HUES64 (cell line): ENCODE results near the gene SHH.

Source experiments
- H3K27ac ChIP-seq: 2 replicates; pipeline ENCODE4 v1.7.0; 2013; ENCODE audit warnings: low read depth, low read length, inconsistent platforms
- H3K27me3 ChIP-seq: 2 replicates; pipeline ENCODE4 v1.6.1; 2013; ENCODE audit warnings: mild to moderate bottlenecking, low read length; ENCODE audit not compliant: insufficient read depth
- H3K36me3 ChIP-seq: 2 replicates; pipeline ENCODE4 v1.6.1; 2013; ENCODE audit warnings: mild to moderate bottlenecking, low read length; ENCODE audit not compliant: insufficient read depth
- H3K4me1 ChIP-seq: 2 replicates; pipeline ENCODE4 v1.6.1; 2013; ENCODE audit warnings: mild to moderate bottlenecking, low read length, moderate library complexity; ENCODE audit not compliant: insufficient read depth
- H3K4me3 ChIP-seq: 2 replicates; pipeline ENCODE4 v1.5.1; 2013; ENCODE audit warnings: mild to moderate bottlenecking, low read length, moderate library complexity
- H3K9ac ChIP-seq: 2 replicates; pipeline ENCODE4 v1.6.1; 2013; ENCODE audit warnings: mild to moderate bottlenecking, low read depth, low read length
- H3K9me3 ChIP-seq: 2 replicates; pipeline ENCODE4 v1.6.1; 2013; ENCODE audit warnings: low read depth, low read length; ENCODE audit not compliant: insufficient read depth
- WGBS: fragments of 150-250, 120-280 bp; methylation state at CpG from one replicate; pipeline ENCODE4 v1.1.7; 2013; ENCODE audit warnings: missing lambda C conversion rate; 5-methylcytosine and 5-hydroxymethylcytosine counted together

The SHH gene

DNA sequence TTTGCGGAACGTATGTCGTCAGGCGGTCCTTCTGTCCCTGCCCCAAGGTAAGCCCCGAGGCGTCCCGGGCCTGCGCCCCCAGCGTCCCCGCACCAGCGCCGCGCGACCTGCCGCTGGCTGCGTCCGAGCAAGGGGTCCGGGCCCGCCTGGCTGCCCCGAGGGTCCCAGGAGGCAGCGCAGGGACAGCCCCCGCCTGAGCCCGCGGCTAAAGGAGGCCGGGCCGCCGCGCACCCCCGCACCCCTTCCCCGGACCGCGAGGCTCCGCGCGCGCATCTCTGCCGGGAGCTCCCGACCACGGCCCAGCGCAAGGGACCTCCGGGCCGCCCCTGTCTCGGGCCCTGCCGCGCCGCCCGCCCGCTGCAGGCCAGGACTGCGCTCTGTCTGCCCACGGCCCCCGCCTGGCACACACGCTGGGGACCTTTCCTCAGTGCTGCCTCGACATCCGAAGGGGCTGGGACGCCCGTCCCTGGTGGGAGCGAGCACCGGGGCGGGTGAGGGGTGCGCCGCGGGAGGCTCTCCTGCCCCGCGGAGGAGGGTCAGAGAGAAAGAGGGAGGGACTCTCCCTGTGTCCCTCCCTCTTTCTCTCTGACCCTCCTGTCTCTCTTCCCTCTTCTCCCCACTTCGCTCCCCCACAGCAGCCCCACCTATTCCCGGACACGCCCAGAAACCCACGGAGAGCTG, 25.0 kb downstream of the SHH start:
- 1% methylated on average over 68 of the region's 68 CpGs for WGBS
- Histone ChIP-seq H3K4me3 (peak overlapping the region; percentile 62), H3K9me3 (no peaks in the 10 kb centered on the region), H3K4me1 (no peaks in the 10 kb centered on the region), H3K27me3 (peaks cover 27% of the 10 kb centered on the region), H3K36me3 (no peaks in the 10 kb centered on the region), H3K9ac (peak overlapping the region; percentile 52), H3K27ac (no peak overlapping the region)

- H3K27me3 ChIP-seq = peaks cover 27% of the 10 kb centered on the region
- 88% methylated on average over 9 of the region's 10 CpGs for WGBS
- H3K9me3 ChIP-seq = no peaks in the 10 kb centered on the region
- no peak overlapping the region; the same call in 1 of the 2 replicates for H3K4me3 ChIP-seq
- H3K27ac ChIP-seq = no peak overlapping the region
- no peaks in the 10 kb centered on the region for H3K4me1 ChIP-seq
- H3K9ac ChIP-seq = no peak overlapping the region
- H3K36me3 ChIP-seq = no peaks in the 10 kb centered on the region
These were observed 25.8 kb downstream of the SHH start for GRCh38 chr7:155786491-155786890.

GRCh38 chr7:155785536-155785935, 26.7 kb downstream of the SHH start:
- Histone ChIP-seq H3K36me3 (no peaks in the 10 kb centered on the region; the same call in 1 of the 2 replicates), H3K4me3 (no peak overlapping the region), H3K9ac (no peak overlapping the region), H3K27me3 (peaks cover 27% of the 10 kb centered on the region), H3K4me1 (no peaks in the 10 kb centered on the region), H3K27ac (no peak overlapping the region), H3K9me3 (no peaks in the 10 kb centered on the region)
- WGBS = 91% methylated on average over 10 of the region's 10 CpGs

- H3K27me3 ChIP-seq = peaks cover 21% of the 10 kb centered on the region
- H3K9me3 ChIP-seq = no peaks in the 10 kb centered on the region
- H3K4me3 ChIP-seq = no peak overlapping the region
- H3K9ac ChIP-seq = no peak overlapping the region
- WGBS = 89% methylated on average over 10 of the region's 10 CpGs
- no peaks in the 10 kb centered on the region for H3K4me1 ChIP-seq
- H3K36me3 ChIP-seq = peaks cover 14% of the 10 kb centered on the region
- no peak overlapping the region for H3K27ac ChIP-seq
These were observed 29.8 kb downstream of the SHH start for GRCh38 chr7:155782466-155782865.

DNA sequence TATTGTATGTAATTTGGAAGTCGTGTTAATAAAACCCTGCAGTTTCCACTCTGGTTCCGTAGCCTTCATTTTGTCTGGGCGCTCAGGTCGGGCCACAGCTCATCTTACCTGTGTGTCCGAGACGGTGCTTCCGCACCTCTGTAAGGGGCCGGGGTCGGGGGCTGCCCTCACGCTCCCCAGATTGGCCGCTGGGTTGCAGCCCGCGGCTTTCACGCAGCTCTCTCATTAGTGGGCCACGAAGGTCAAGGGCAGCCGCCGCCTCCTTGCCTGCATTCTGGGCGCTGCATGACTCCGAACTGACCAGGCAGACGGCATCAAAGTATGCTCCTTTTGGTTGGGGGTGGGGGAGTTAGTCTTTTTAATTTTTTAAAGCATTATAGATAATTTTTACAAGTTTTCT, 30.8 kb downstream of the SHH start:
- H3K9me3 ChIP-seq = no peaks in the 10 kb centered on the region
- no peaks in the 10 kb centered on the region for H3K4me1 ChIP-seq
- 95% methylated on average over 20 of the region's 20 CpGs for WGBS
- peaks cover 23% of the 10 kb centered on the region for H3K36me3 ChIP-seq
- no peak overlapping the region for H3K27ac ChIP-seq
- H3K9ac ChIP-seq = no peak overlapping the region
- H3K4me3 ChIP-seq = no peak overlapping the region
- H3K27me3 ChIP-seq = peaks cover 11% of the 10 kb centered on the region

GRCh38 chr7:155780884-155781283, 31.4 kb downstream of the SHH start:
- Histone ChIP-seq H3K36me3 (peaks cover 29% of the 10 kb centered on the region), H3K27ac (no peak overlapping the region), H3K4me3 (no peak overlapping the region), H3K27me3 (peaks cover 5% of the 10 kb centered on the region; the same call in 1 of the 2 replicates), H3K4me1 (no peaks in the 10 kb centered on the region), H3K9me3 (no peaks in the 10 kb centered on the region), H3K9ac (no peak overlapping the region)
- 97% methylated on average over 24 of the region's 24 CpGs for WGBS

- H3K27ac ChIP-seq = no peak overlapping the region
- WGBS = 91% methylated on average over 6 of the region's 6 CpGs
- no peaks in the 10 kb centered on the region for H3K27me3 ChIP-seq
- H3K4me1 ChIP-seq = no peaks in the 10 kb centered on the region
- no peak overlapping the region for H3K4me3 ChIP-seq
- no peaks in the 10 kb centered on the region for H3K9me3 ChIP-seq
- H3K36me3 ChIP-seq = peaks cover 53% of the 10 kb centered on the region
- no peak overlapping the region for H3K9ac ChIP-seq
These were observed 33.9 kb downstream of the SHH start for GRCh38 chr7:155778349-155778748.

DNA sequence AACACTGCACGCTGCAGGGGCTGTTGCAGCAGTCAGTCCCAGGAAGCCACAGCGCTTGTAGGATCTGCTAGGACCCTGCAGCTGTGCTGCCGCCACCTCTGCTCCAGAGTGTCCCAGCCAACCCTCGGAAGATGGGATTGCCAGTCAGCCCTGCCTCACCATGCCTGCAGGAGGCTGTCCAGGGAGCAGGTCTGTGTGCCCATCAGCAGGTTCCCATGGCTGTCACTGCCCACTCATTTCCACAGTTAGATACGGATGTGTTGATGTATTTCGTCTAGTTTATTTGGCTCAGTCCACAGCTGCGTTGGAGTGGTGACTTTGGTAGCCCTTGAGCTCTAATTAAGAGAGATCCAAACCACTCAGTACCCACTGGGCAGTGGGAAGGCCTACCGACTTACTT, 35.7 kb downstream of the SHH start:
- Histone ChIP-seq H3K36me3 (peaks cover 67% of the 10 kb centered on the region), H3K4me1 (no peaks in the 10 kb centered on the region), H3K9ac (no peak overlapping the region), H3K9me3 (no peaks in the 10 kb centered on the region), H3K27me3 (no peaks in the 10 kb centered on the region), H3K4me3 (no peak overlapping the region), H3K27ac (no peak overlapping the region)
- WGBS = 94% methylated on average over 8 of the region's 8 CpGs

DNA sequence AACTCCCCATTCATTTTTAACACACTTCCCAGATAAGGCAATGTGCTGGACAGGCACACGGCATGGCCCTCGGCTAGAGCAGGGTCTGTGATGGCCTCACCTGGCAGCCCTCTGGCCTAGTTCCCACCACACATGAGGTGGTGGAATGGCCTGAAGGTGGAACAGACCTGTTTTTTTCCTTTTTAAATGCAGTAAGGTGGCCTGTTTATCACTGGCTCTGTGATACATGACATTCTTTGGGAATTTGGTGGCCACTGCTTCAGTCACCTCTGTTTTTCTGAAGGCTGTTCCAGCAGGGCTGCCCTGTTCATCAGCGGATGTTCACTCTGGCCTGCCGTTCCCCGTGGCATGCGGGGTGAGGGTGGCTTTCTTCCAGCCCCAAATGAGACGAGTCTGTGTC, 36.6 kb downstream of the SHH start:
- 97% methylated on average over 7 of the region's 7 CpGs for WGBS
- Histone ChIP-seq H3K36me3 (peaks cover 75% of the 10 kb centered on the region), H3K4me3 (no peak overlapping the region)

GRCh38 chr7:155774947-155775346, 37.3 kb downstream of the SHH start:
- Histone ChIP-seq H3K27me3 (no peaks in the 10 kb centered on the region), H3K9me3 (no peaks in the 10 kb centered on the region), H3K36me3 (peaks cover 82% of the 10 kb centered on the region), H3K4me3 (no peak overlapping the region), H3K4me1 (no peaks in the 10 kb centered on the region), H3K27ac (no peak overlapping the region), H3K9ac (no peak overlapping the region)
- 96% methylated on average over 14 of the region's 14 CpGs for WGBS

More for the DNA sequence above, 36.6 kb downstream of the SHH start:
- Histone ChIP-seq H3K9me3 (no peaks in the 10 kb centered on the region), H3K4me1 (no peaks in the 10 kb centered on the region), H3K27ac (no peak overlapping the region), H3K27me3 (no peaks in the 10 kb centered on the region), H3K9ac (no peak overlapping the region)

- Histone ChIP-seq H3K4me1 (no peaks in the 10 kb centered on the region), H3K36me3 (peaks cover 84% of the 10 kb centered on the region), H3K9ac (no peak overlapping the region)
These were observed 38.7 kb downstream of the SHH start for GRCh38 chr7:155773531-155773930.

DNA sequence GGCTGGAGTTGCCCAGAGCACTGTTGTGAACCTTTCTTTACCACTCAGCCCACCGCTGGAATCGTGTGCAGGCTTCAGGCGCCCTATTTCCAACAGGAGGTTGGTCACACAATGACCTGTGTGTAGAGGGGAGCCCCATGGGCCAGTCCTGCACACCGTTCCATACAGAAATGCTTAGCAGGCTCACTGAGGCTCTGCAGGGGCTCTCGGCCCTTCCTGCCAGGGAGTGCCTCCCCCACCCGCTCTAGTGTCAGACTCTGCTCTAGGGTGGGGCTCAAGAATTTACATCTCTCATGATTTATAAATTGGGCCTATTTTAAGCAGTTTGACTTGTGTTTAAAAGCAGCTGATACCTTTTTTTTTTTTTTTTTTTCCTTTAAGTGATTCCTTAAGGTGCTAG, 42.0 kb downstream of the SHH start:
- H3K9me3 ChIP-seq = no peaks in the 10 kb centered on the region
- no peak overlapping the region for H3K9ac ChIP-seq
- H3K4me1 ChIP-seq = no peaks in the 10 kb centered on the region
- H3K27me3 ChIP-seq = no peaks in the 10 kb centered on the region
- H3K4me3 ChIP-seq = no peak overlapping the region
- H3K27ac ChIP-seq = no peak overlapping the region
- WGBS = 95% methylated on average over 6 of the region's 6 CpGs
- peaks cover 85% of the 10 kb centered on the region for H3K36me3 ChIP-seq

More at GRCh38 chr7:155773531-155773930, 38.7 kb downstream of the SHH start:
- H3K27ac ChIP-seq = no peak overlapping the region
- WGBS = 95% methylated on average over 3 of the region's 4 CpGs
- no peaks in the 10 kb centered on the region for H3K27me3 ChIP-seq
- no peaks in the 10 kb centered on the region for H3K9me3 ChIP-seq
- no peak overlapping the region for H3K4me3 ChIP-seq
